ENCODE data around the gene FBXL13. TPM values are rescaled to one million over a fixed set of nuclear protein-coding genes. Genes with fewer than 3 reads are reported as not detected.

The FBXL13 gene
- total RNA-seq, 1 experiment from 2014 or later: 0.35 TPM

DNA sequence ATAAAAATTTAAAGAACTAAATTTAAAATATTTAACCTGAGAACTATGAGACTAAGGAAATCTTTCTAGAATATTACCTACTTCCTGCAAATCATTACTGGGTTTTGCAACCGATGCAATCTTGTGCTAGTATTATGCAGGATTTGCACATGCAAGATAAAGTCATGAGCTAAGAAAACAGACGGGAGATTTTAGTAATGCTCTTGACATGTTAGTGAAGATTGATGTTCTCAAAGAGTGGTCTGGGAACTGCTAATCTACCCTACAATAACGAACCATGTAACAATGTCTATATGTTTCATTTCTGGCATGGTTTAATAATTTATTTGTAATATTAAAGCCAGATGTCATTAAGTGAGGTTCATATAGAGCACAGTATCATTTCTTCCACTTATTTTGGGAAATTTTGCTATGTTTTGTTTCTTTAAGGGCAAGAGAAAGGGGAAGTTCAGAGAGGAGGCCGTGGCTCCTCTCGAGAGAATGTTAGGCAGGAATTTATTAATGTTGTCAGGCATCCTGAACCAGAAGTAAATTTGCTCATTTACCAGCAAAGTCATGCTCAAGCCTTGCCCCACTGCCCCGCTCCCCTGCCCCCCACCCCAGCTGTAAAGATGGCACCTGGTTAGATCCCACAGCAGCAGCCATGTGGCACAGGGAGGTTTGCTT is 139.0 kb downstream of the FBXL13 start:
- no peaks in the 10 kb centered on the region for H3K4me1 Mint-ChIP-seq (ENCODE audit: insufficient read depth, unreplicated experiment)
- no peak overlapping the region for H3K4me3 Mint-ChIP-seq (ENCODE audit: unreplicated experiment)
- TF ChIP-seq, protein P1, sequence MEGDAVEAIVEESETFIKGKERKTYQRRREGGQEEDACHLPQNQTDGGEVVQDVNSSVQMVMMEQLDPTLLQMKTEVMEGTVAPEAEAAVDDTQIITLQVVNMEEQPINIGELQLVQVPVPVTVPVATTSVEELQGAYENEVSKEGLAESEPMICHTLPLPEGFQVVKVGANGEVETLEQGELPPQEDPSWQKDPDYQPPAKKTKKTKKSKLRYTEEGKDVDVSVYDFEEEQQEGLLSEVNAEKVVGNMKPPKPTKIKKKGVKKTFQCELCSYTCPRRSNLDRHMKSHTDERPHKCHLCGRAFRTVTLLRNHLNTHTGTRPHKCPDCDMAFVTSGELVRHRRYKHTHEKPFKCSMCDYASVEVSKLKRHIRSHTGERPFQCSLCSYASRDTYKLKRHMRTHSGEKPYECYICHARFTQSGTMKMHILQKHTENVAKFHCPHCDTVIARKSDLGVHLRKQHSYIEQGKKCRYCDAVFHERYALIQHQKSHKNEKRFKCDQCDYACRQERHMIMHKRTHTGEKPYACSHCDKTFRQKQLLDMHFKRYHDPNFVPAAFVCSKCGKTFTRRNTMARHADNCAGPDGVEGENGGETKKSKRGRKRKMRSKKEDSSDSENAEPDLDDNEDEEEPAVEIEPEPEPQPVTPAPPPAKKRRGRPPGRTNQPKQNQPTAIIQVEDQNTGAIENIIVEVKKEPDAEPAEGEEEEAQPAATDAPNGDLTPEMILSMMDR (IDR thresholded peaks at IDR 0.05; ENCODE audit: unreplicated experiment): no peak
- intact Hi-C loops (cut with micrococcal nuclease): no loop called here
- no peak overlapping the region for H3K27ac Mint-ChIP-seq (ENCODE audit: low read depth, unreplicated experiment)
- ChIA-PET CTCF (no interaction called here), POLR2A (no interaction called here)
- no TSS peak for BruUV-seq (replicated peaks)
- no peaks in the 10 kb centered on the region for H3K36me3 Mint-ChIP-seq (ENCODE audit: insufficient read depth, unreplicated experiment)
- no peaks in the 10 kb centered on the region for H3K27me3 Mint-ChIP-seq (ENCODE audit: insufficient read depth, unreplicated experiment)
- DNase-seq (ENCODE audit: unreplicated experiment): no peak
- no peaks in the 10 kb centered on the region for H3K9me3 Mint-ChIP-seq (ENCODE audit: unreplicated experiment)

DNA sequence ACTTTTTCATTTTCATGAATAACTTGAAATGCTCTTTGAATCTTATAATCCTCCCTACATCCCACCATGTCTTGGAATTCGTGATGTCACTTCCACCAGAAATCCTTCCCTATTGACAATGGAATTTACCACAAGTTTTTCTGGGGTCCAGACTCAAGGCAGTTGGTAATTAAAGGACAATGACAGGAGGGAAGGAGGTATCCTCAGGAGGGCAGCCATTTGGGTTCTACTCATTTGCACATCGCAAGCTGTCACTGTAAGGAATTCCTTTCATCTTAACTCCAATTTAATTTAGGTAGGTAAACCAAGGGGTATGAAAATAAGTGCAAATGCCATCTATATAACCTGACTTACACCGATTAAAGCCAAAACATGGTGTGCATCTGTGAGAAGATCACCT is 139.9 kb downstream of the FBXL13 start:
- ChIA-PET POLR2A (no interaction called here), CTCF (no interaction called here)
- intact Hi-C loops (cut with micrococcal nuclease): no loop called here
- no peak for DNase-seq (ENCODE audit: unreplicated experiment)
- H3K36me3 Mint-ChIP-seq (ENCODE audit: insufficient read depth, unreplicated experiment): no peaks in the 10 kb centered on the region
- H3K9me3 Mint-ChIP-seq (ENCODE audit: unreplicated experiment): no peaks in the 10 kb centered on the region
- no peak overlapping the region for H3K4me3 Mint-ChIP-seq (ENCODE audit: unreplicated experiment)
- BruUV-seq (replicated peaks): no TSS peak
- TF ChIP-seq, protein P1 (IDR thresholded peaks at IDR 0.05; ENCODE audit: unreplicated experiment): no peak
- H3K4me1 Mint-ChIP-seq (ENCODE audit: insufficient read depth, unreplicated experiment): no peaks in the 10 kb centered on the region
- H3K27ac Mint-ChIP-seq (ENCODE audit: low read depth, unreplicated experiment): no peak overlapping the region
- no peaks in the 10 kb centered on the region for H3K27me3 Mint-ChIP-seq (ENCODE audit: insufficient read depth, unreplicated experiment)

GRCh38 chr7:102934239-102934638 is 140.4 kb downstream of the FBXL13 start:
- ChIA-PET POLR2A (no interaction called here), CTCF (no interaction called here)
- Mint-ChIP-seq H3K4me1 (ENCODE audit: insufficient read depth, unreplicated experiment) (no peaks in the 10 kb centered on the region), H3K4me3 (ENCODE audit: unreplicated experiment) (no peak overlapping the region), H3K27me3 (ENCODE audit: insufficient read depth, unreplicated experiment) (no peaks in the 10 kb centered on the region), H3K27ac (ENCODE audit: low read depth, unreplicated experiment) (no peak overlapping the region), H3K9me3 (ENCODE audit: unreplicated experiment) (no peaks in the 10 kb centered on the region), H3K36me3 (ENCODE audit: insufficient read depth, unreplicated experiment) (no peaks in the 10 kb centered on the region)
- TF ChIP-seq, protein P1 (IDR thresholded peaks at IDR 0.05; ENCODE audit: unreplicated experiment): no peak
- DNase-seq (ENCODE audit: unreplicated experiment): no peak
- no TSS peak for BruUV-seq (replicated peaks)
- intact Hi-C loops (cut with micrococcal nuclease): no loop called here

- no peaks in the 10 kb centered on the region for H3K27me3 Mint-ChIP-seq (ENCODE audit: insufficient read depth, unreplicated experiment)
- no peak overlapping the region for H3K27ac Mint-ChIP-seq (ENCODE audit: low read depth, unreplicated experiment)
- intact Hi-C loops (cut with micrococcal nuclease): no loop called here
- TF ChIP-seq, protein P1 (IDR thresholded peaks at IDR 0.05; ENCODE audit: unreplicated experiment): no peak
- POLR2A ChIA-PET: no interaction called here
- DNase-seq (ENCODE audit: unreplicated experiment): no peak
- no peaks in the 10 kb centered on the region for H3K36me3 Mint-ChIP-seq (ENCODE audit: insufficient read depth, unreplicated experiment)
- H3K4me3 Mint-ChIP-seq (ENCODE audit: unreplicated experiment): no peak overlapping the region
- BruUV-seq (replicated peaks): no TSS peak
- no peaks in the 10 kb centered on the region for H3K9me3 Mint-ChIP-seq (ENCODE audit: unreplicated experiment)
- CTCF ChIA-PET: no interaction called here
- no peaks in the 10 kb centered on the region for H3K4me1 Mint-ChIP-seq (ENCODE audit: insufficient read depth, unreplicated experiment)
Measured at GRCh38 chr7:102933763-102934162, 140.8 kb downstream of the FBXL13 start.

Data from MCF 10A (cell line).